Measurements from ENCODE around the gene PDE7B. TPM values are rescaled to one million over a fixed set of nuclear protein-coding genes. Genes with fewer than 3 reads are reported as not detected.

The PDE7B gene
- total and polyA plus RNA-seq, 2 of the 8 experiments (the other 6 are each of a cell fraction or from before 2014, with no cell fraction given), result not detected

- Histone ChIP-seq H4K5ac (ENCODE audit: insufficient read length, low read depth, low read length) (no peak overlapping the region), H2BK5ac (ENCODE audit: low read depth, low read length) (no peak overlapping the region), H3K18ac (ENCODE audit: extremely low read depth, low read length) (no peak overlapping the region), H2AFZ (ENCODE audit: low read length) (no peak overlapping the region), H3K79me2 (ENCODE audit: control insufficient read depth in 1 of 2, insufficient read depth in 2 of 2, low read length in 2 of 2) (no peaks in the 10 kb centered on the region), H3K23ac (ENCODE audit: insufficient read length) (no peak overlapping the region), H3K56ac (replicated peaks; ENCODE audit: insufficient read length, low read depth, low read length) (no peak overlapping the region), H3K36me3 (ENCODE audit: control insufficient read depth in 2 of 4, insufficient read depth in 4 of 4, low read length in 3 of 4) (no peaks in the 10 kb centered on the region), H2BK12ac (ENCODE audit: low read depth, low read length) (no peak overlapping the region), H4K8ac (ENCODE audit: extremely low read depth, insufficient read depth, low read length) (no peak overlapping the region; the same call in 1 of the 2 replicates), H3K4ac (replicated peaks; ENCODE audit: insufficient read length, low read depth, low read length) (no peak overlapping the region), H3K4me1 (replicated peaks in 1 of 4; ENCODE audit: control insufficient read depth in 3 of 4, insufficient read depth in 4 of 4, low read length in 3 of 4) (no peaks in the 10 kb centered on the region), H2BK20ac (ENCODE audit: low read length) (no peak overlapping the region), H3K4me3 (ENCODE audit: extremely low read depth in 1 of 4, insufficient read depth in 2 of 4, low read depth in 3 of 4, low read length in 4 of 4) (no peak overlapping the region), H3K9me3 (ENCODE audit: insufficient read depth in 2 of 2, low read depth in 1 of 2, low read length in 1 of 2) (no peaks in the 10 kb centered on the region), H4K20me1 (replicated peaks in 1 of 2; ENCODE audit: control insufficient read depth in 1 of 2, insufficient read depth in 2 of 2, low read length in 2 of 2) (no peaks in the 10 kb centered on the region), H3K14ac (ENCODE audit: insufficient read length) (no peak overlapping the region), H2AK5ac (ENCODE audit: low read depth, low read length) (no peak overlapping the region), H3K4me2 (ENCODE audit: insufficient read depth in 1 of 2, low read depth in 2 of 2, low read length in 2 of 2) (no peak overlapping the region), H3K79me1 (ENCODE audit: low read depth, low read length) (no peaks in the 10 kb centered on the region), H4K91ac (replicated peaks; ENCODE audit: insufficient read length, low read length) (no peak overlapping the region), H2BK15ac (ENCODE audit: low read length) (no peak overlapping the region), H3K27ac (ENCODE audit: low read depth, low read length) (no peak overlapping the region), H3K27me3 (replicated peaks in 1 of 4; ENCODE audit: control insufficient read depth in 3 of 4, extremely low read depth in 1 of 4, insufficient read depth in 3 of 4, low read length in 3 of 4) (no peaks in the 10 kb centered on the region; a peak in 1 of 7 replicates), H2BK120ac (replicated peaks; ENCODE audit: low read depth, low read length) (no peak overlapping the region), H3K9ac (replicated peaks in 1 of 4; ENCODE audit: extremely low read depth in 1 of 4, low read depth in 3 of 4, low read length in 3 of 4) (no peak overlapping the region), H3K23me2 (ENCODE audit: low read depth, low read length) (no peaks in the 10 kb centered on the region; the same call in 1 of the 2 replicates)
- POLR2A ChIA-PET (ENCODE audit: partially characterized antibody), result interaction anchor here (0.9 kb wide), 1 partner anchor 16 kb away, joined by 4 read pairs; no protein-coding TSS in a partner anchor
- CTCF ChIA-PET (ENCODE audit: partially characterized antibody), result interaction anchor here (1.2 kb wide), 1 partner anchor 97 kb away, joined by 3 read pairs; no protein-coding TSS in a partner anchor
- 86% methylated on average over 3 of the region's 3 CpGs; no CpG with 5 or more reads in 1 of the 2 experiments for WGBS, 2 experiments (ENCODE audit: extremely low coverage in 1 of 2, insufficient coverage in 1 of 2, insufficient read length in 1 of 2, insufficient replicate concordance in 2 of 2, low coverage in 1 of 2, low lambda C conversion rate in 2 of 2, missing lambda C conversion rate in 1 of 2)
- DNase-seq (ENCODE audit: low read depth in 1 of 2, low spot score in 2 of 2) (no peak), FAIRE-seq (no peak)
- no peak for TF ChIP-seq CTBP2 (IDR thresholded peaks at IDR 0.05; ENCODE audit: borderline replicate concordance, insufficient read depth, insufficient read length, low read length)
- TF ChIP-seq SP4 (IDR thresholded peaks at IDR 0.05; ENCODE audit: low read length), result no peak
- no peak for TF ChIP-seq GABPA (IDR thresholded peaks at IDR 0.05; ENCODE audit: borderline replicate concordance, insufficient read depth, low read length)
- no peak for TF ChIP-seq EP300 (IDR thresholded peaks at IDR 0.05; ENCODE audit: borderline replicate concordance in 1 of 2, low read depth in 2 of 2, low read length in 2 of 2)
- no peak for TF ChIP-seq TEAD4 (IDR thresholded peaks at IDR 0.05; ENCODE audit: low read depth, low read length)
- no peak for TF ChIP-seq TBP (IDR thresholded peaks at IDR 0.05; ENCODE audit: low read depth, low read length)
These were observed 277.9 kb downstream of the PDE7B start for GRCh38 chr6:136129365-136129764.

Measured in H1 (cell line).